Psoas muscle (tissue), 8 donors: ENCODE results near the gene MTHFD2L. TPM values are rescaled to one million over a fixed set of nuclear protein-coding genes. Genes with fewer than 3 reads are reported as not detected.

Experiments
- ATAC-seq, 4 donors: fragments of 200-7000 bp; cut with Tn5 transposase; one replicate each; pipeline ENCODE4 v1.9.1; 2020; ENCODE audit warnings: moderate library complexity in 3 of 4, mild to moderate bottlenecking in 2 of 4
- DNase-seq, 2 donors: peaks; one replicate each; pipeline ENCODE4 v3.0.0-alpha.2; 2020
- H3K27ac ChIP-seq: fragments of 200-600 bp; one replicate; pipeline ENCODE4 v1.8.0; 2022
- H3K27me3 ChIP-seq, 3 donors: fragments of 200-600 bp in 1 of 3; one replicate each; pipeline versions ENCODE4 v1.6.1 to v1.8.0; 2013 to 2022; ENCODE audit warnings: low read length in 2 of 3, mild to moderate bottlenecking in 2 of 3, moderate library complexity in 1 of 3; ENCODE audit not compliant: insufficient read depth in 3 of 3
- H3K36me3 ChIP-seq, 2 donors: fragments of 200-600 bp in 1 of 2; one replicate each; pipeline versions ENCODE4 v1.6.1 to v1.8.0; 2013 to 2022; ENCODE audit warnings: low read depth in 1 of 2, mild to moderate bottlenecking in 1 of 2, moderate library complexity in 1 of 2; ENCODE audit not compliant: insufficient read depth in 1 of 2
- H3K4me1 ChIP-seq: fragments of 200-600 bp; one replicate; pipeline ENCODE4 v1.8.0; 2022
- H3K4me3 ChIP-seq: fragments of 200-600 bp; one replicate; pipeline ENCODE4 v1.8.0; 2022; ENCODE audit warnings: mild to moderate bottlenecking
- H3K9me3 ChIP-seq: fragments of 200-600 bp; one replicate; pipeline ENCODE4 v1.8.0; 2022
- CTCF ChIP-seq: fragments of 200-600 bp; IDR thresholded peaks from one replicate; pipeline ENCODE4 v1.8.0; 2022; ENCODE audit warnings: antibody characterized with exemption
- WGBS, 3 donors: extraction: QIAGEN DNeasy Blood & Tissue Kit; methylation state at CpG; one replicate each; pipeline versions ENCODE4 v1.1.6 to v1.1.7; 2013; 5-methylcytosine and 5-hydroxymethylcytosine counted together
- intact Hi-C, 2 donors: fragments of 100-400 bp; cut with DNase I; formaldehyde crosslinking; loops; one replicate each; pipeline versions ENCODE4 v1.11.0 to v1.14.2; 2022
- polyA plus RNA-seq, 3 donors: library from polyadenylated mRNA; stranded (reverse); fragments of 200-250 nt; gene quantifications; one replicate each; pipeline ENCODE4 v1.2.3, GENCODE V29; 2013
- total RNA-seq, 4 donors: library from RNA; stranded (reverse); fragmentation: NEBNext Ultra II Directional in 2 of 4; extraction: Animal tissue kit (Norgen Biotek cat#: 25700) in 2 of 4; gene quantifications; one replicate each; pipeline versions ENCODE4 v1.2.1 to v1.2.4, GENCODE V29; 2021 to 2023
- donor health status: healthy with polysubstance abuse.
- donor health status: DM: no; HTN: no; CAD: no; lungs with moderate emphysema.
- donor health status: Bipolar disorder and iron deficiency.
- donor health status: healthy.
- donor health status: DM: yes; HTN: yes; CAD: no.
- donor health status: DM: no; HTN: no; CAD: no.
- donor health status: DM: no; HTN: no; CAD: no.
- donor health status: DM: yes; HTN: yes; CAD: no.

MTHFD2L gene
- total and polyA plus RNA-seq, 7 donors = 4.3 to 11.6 (median 9.0) TPM

- WGBS, 3 donors = 45 to 58% (median 52%) methylated on average over 2 of the region's 2 CpGs
- H3K36me3 ChIP-seq = no peaks in the 10 kb centered on the region
- H3K9me3 ChIP-seq = no peaks in the 10 kb centered on the region
- no peaks in the 10 kb centered on the region for H3K4me1 ChIP-seq
- DNase-seq (no peak), ATAC-seq (no peak)
- no peak overlapping the region for H3K4me3 ChIP-seq
- no peak overlapping the region for H3K27ac ChIP-seq
- TF ChIP-seq CTCF = no peak
- no peaks in the 10 kb centered on the region for H3K27me3 ChIP-seq
- intact Hi-C loops = loop anchor here (5.0 to 10.0 kb wide), 2 partner anchors 122 to 129 kb away; no protein-coding TSS in a partner anchor
These were observed 158.5 kb downstream of the MTHFD2L start for GRCh38 chr4:74316397-74316796.

GRCh38 chr4:74317616-74318246 is 159.8 kb downstream of the MTHFD2L start:
- Histone ChIP-seq H3K4me1 (no peaks in the 10 kb centered on the region), H3K4me3 (no peak overlapping the region), H3K9me3 (no peaks in the 10 kb centered on the region), H3K27ac (no peak overlapping the region), H3K27me3 (no peaks in the 10 kb centered on the region), H3K36me3 (no peaks in the 10 kb centered on the region)
- WGBS, 3 donors = 40 to 46% (median 41%) methylated on average over 3 of the region's 3 CpGs
- DNase-seq (no peak), ATAC-seq (no peak)
- TF ChIP-seq CTCF = no peak
- intact Hi-C loops = loop anchor here (5.0 to 10.0 kb wide), 2 partner anchors 123 to 130 kb away; no protein-coding TSS in a partner anchor

- intact Hi-C loops = loop anchor here (5.0 to 10.0 kb wide), 2 partner anchors 123 to 131 kb away; no protein-coding TSS in a partner anchor
These were observed 160.4 kb downstream of the MTHFD2L start for GRCh38 chr4:74318276-74318675.

GRCh38 chr4:74319470-74319869 is 161.6 kb downstream of the MTHFD2L start:
- ATAC-seq = no peak
- DNase-seq = no peak
- Histone ChIP-seq H3K27me3 (no peaks in the 10 kb centered on the region), H3K9me3 (no peaks in the 10 kb centered on the region), H3K36me3 (no peaks in the 10 kb centered on the region), H3K4me1 (no peaks in the 10 kb centered on the region), H3K4me3 (no peak overlapping the region), H3K27ac (no peak overlapping the region)
- 69 to 82% (median 79%) methylated on average over 6 of the region's 6 CpGs for WGBS, 3 donors
- TF ChIP-seq CTCF = no peak
- intact Hi-C loops = loop anchor here (5.0 to 10.0 kb wide), 2 partner anchors 125 to 132 kb away; no protein-coding TSS in a partner anchor

More at GRCh38 chr4:74318276-74318675, 160.4 kb downstream of the MTHFD2L start:
- Histone ChIP-seq H3K9me3 (no peaks in the 10 kb centered on the region), H3K4me1 (no peaks in the 10 kb centered on the region), H3K27me3 (no peaks in the 10 kb centered on the region), H3K27ac (no peak overlapping the region), H3K36me3 (no peaks in the 10 kb centered on the region), H3K4me3 (no peak overlapping the region)
- WGBS, 3 donors = 47 to 59% (median 48%) methylated on average over 2 of the region's 2 CpGs
- TF ChIP-seq CTCF = no peak
- ATAC-seq (no peak), DNase-seq (no peak)
